ENCODE measurements around the gene CAMTA1. TPM values are rescaled to one million over a fixed set of nuclear protein-coding genes. Genes with fewer than 3 reads are reported as not detected.
A peak's percentile ranks its signal among the peaks of the same experiment; 100 is the strongest.

The CAMTA1 gene
- total RNA-seq, 1 donor from 2014 or later = 79.3 TPM

DNA sequence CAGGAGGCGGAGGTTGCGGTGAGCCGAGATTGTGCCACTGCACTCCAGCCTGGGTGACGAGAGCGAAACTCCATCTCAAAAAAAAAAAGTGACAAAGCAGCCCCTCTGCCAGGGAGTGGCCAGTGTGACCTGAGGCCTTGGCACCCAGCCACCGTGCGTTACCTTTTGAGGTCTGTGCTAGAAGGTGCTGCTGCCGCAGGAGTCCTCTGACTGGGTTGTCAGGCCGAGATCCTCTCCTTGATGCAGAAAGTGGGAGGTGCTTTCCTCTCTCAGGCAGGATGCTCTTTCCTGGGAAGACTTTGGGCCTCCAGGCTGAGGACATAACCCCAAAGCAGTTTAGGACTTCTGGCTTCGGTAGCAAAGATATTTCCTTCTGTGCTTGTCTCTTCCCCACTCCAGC is 705.3 kb downstream of the CAMTA1 start:
- no peak for DNase-seq (ENCODE audit: low read depth)

GRCh38 chr1:7491109-7491817 is 706.0 kb downstream of the CAMTA1 start:
- DNase-seq (ENCODE audit: low read depth) = peak; percentile 88

DNA sequence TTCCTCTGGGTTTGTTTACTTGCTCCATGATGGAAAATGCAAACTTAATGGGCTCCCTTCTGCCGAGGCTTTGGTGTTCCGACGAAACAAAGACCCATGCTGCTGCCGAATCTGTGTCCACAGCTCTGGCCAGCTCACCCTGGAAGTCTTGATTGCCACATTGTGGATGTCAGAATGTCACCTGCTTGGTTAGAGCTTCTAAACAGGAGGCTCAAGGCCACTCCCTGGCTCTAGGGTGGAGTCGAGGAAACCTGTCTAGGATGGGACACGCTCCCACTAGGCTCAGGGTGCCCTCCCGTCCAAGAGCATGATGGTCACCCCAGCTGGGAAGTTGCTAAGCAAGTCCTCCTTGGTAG is 706.5 kb downstream of the CAMTA1 start:
- no peak for DNase-seq (ENCODE audit: low read depth)

GRCh38 chr1:7493711-7494454 is 708.6 kb downstream of the CAMTA1 start:
- no peak for DNase-seq (ENCODE audit: low read depth)

DNA sequence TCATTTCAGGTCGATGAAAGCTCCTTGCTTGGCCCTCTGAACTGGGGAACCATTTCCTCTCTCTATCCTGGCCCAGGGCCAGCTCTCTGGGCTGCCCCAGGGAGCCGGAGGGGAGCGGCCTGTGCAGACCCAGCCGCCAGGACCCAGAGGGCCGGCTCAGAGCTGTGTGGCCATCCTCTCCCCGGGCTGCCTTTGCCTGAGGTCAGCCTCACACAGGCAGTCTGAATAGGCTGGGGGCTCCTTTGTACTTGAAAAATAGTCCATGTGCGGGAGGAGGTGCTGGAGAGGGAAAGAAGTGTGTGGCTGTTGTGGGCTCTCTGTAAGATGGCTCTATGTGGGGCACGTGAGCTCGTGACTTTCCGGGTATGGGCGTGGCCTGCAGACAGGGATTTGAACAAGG is 710.7 kb downstream of the CAMTA1 start:
- no peak for DNase-seq (ENCODE audit: low read depth)

DNA sequence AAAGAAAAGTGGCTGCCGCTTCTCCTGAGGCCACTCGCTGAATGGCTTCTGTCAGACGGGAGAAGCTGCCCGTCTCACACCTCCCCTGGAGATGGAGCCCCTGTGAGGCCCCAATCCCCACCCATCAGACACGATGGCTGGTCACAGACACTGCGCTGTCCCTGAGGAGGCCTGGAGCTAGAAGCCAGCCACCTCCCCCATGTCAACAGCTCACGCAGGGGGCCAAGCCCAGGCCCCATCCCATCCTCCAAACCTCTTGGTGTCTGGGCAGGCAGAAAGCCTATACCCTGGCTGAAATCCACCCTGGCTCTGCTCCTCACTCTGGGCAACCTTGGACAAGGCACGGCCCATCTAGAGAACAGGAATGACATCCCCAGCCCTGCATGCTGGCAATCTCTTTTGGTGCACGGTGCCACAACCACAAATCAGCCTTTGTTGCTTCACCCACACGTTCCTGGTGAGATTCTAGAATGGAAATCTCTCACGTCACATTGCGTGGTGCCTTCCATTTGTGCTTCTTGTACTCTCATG is 711.9 kb downstream of the CAMTA1 start:
- no peak for DNase-seq (ENCODE audit: low read depth)

DNA sequence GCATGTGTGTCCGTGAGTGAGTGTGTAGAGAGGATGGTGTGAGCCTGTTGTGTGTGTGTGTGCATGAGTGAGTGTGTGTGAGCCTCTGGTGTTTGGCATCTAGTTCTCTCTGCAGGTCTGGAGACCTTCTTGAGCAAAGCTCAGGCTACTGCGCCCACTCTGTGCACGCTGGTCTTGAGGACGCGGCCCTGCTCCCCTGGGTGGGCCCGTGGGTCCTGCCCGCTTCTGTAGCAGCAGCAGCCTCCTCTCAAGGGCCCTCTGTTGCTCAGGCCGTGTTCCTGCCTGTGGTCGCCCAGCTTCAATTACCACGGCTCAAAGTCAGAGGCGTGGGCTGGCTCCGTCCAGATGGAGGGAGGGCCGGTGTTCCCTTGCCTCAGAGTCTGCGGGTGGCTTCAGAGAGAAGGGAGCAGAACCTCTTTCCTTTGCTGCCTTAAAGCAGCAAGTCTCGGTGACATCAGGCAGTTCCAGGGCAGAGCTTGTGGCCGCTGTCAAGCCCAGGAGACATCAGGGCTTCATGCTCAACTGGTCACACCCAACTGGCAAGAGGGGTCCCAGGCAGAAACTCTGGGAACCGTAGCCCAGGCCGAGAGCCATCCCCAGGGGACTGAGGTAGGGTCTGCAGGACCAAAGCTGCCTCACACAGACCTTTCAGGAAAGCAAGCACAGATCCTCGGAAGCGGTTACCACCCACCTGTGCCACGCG is 715.3 kb downstream of the CAMTA1 start:
- no peak for DNase-seq (ENCODE audit: low read depth)

DNA sequence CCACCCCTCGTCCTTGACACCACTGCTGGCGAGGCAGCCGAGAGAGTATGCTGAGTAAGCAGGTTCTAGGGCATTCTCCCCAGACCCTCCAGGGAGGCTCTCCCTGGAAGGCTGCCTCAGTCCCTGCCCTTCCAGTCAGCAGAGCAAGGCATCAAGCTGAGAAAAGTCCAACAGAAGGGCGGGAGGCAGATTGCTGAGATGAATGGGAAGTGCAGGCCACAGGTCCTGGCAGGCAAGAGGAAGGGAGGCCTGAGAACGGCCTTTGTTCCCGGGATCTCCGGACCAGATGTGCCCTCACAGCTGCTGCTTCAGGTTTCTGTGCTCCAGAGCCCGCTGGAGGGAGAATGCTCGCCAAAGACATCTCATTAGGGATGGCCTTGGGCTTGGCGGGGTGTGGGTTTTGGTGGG is 715.8 kb downstream of the CAMTA1 start:
- DNase-seq (ENCODE audit: low read depth) = no peak

- no peak for DNase-seq (ENCODE audit: low read depth)
These were observed 716.7 kb downstream of the CAMTA1 start for GRCh38 chr1:7501723-7502603.

- DNase-seq (ENCODE audit: low read depth) = no peak
These were observed 718.6 kb downstream of the CAMTA1 start for GRCh38 chr1:7503691-7504437.

DNA sequence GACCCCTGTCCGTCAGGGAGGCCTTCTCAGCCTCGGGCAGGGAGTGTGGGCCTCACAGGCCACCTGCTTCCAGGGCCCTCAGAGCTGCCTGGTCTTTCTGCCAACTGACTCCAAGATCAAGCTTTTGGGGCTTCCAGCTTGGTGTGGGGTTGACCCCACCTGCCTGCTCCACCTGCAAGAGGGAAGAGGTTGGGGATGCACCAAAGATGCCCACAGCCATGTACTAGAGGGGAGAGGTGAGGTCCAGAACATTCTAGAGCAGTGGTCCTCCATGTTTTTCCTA is 719.1 kb downstream of the CAMTA1 start:
- DNase-seq (ENCODE audit: low read depth) = no peak

GRCh38 chr1:7505094-7505770 is 720.0 kb downstream of the CAMTA1 start:
- no peak for DNase-seq (ENCODE audit: low read depth)

DNA sequence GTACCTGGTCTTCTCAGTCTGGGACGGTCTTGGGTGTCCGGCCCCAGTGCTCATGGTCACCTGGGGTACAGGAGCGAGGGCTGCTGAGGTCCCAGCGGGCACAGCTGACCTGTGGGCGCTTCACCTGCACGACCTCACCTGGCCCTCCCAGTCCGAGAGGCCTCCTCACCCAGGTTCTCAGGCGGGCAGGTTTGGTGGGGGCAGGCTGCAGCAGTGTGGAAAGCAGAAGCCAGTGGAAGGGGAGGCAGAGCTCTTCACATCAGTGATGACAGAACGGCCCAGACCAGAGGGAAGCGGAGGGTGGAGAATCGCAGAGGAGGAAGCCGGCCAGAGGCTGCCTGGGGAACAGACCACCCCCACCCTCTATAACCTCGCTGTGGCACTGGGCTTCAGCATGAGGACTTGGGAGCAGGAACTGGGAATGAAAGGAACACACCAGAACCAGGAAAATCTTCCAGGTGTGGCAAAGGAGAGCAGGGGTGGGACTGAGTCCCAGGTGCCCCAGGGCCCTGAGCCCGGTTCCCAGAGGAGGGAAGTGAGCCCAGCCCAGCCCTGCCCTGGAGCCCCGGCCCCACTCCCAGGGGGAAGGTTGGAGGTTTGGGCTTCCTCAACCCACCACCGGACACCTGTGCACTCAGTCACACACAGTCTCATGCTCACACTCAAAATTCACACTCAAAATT is 720.7 kb downstream of the CAMTA1 start:
- no peak for DNase-seq (ENCODE audit: low read depth)

DNA sequence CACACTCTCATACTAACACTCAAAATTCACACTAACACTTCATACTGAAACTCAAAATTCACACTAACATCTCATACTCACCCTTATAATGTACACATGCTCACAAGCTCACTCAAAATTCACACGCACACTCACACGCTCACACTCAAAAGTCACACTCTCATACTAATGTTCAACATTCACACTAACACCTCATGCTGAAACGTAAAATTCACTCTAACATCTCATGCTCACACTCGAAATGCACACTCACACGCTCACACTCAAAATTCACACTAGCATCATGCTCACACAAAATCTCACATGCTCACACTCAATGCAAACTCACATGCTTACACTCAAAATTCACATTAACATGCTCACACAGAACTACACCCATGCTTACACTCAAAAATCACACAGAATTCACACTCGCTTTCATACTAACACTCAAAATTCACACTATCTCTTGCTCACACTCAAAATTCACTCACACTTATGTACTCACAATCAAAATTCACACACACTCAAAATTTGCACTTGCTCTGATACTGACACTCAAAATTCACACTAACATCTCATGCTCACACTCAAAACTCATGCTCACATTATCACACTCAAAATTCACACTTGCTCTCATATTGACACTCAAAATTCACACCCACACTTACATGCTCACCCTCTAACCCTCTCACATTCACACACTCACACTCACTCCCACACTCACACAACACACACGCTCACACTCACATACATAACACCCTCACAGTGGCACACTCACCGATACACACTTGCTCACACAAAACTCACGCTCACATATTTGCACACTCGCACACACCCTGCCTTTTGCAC is 721.4 kb downstream of the CAMTA1 start:
- no peak for DNase-seq (ENCODE audit: low read depth)

DNA sequence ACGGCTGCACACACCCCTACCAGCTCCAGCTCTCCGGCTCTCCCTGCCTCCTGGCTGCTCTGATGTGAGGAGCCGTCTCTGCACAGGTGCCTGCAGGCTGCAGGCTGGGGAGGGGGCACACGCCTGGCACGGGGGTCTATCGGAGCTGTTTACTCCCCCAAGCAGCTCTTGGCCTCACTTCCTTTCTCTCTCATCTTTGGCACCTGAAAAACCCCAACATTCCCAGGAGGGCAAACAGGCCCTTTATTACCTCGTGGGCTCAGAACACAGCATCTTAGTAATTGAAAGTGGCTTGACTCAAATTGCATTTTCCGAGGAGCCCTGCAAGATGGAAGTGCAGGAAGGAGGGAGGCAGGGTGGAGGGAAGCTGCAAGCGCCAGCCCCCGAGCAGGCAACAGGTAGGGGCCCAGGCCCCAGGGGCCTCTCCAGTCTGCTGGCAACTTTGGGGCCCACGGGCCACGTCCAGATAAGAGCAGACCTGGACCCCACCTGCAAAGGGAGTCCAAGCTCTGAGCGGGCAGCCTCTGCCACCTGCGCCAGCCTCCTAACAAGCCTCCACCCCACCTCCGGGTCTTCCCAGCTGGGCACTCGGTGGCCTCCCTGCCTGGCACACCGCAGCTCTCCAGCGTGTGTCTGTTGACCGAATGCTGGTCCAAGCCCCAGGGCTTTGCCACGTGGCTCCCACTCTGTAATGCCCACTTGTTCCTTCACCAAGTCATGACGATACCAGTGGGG is 722.2 kb downstream of the CAMTA1 start:
- no peak for DNase-seq (ENCODE audit: low read depth)

DNA sequence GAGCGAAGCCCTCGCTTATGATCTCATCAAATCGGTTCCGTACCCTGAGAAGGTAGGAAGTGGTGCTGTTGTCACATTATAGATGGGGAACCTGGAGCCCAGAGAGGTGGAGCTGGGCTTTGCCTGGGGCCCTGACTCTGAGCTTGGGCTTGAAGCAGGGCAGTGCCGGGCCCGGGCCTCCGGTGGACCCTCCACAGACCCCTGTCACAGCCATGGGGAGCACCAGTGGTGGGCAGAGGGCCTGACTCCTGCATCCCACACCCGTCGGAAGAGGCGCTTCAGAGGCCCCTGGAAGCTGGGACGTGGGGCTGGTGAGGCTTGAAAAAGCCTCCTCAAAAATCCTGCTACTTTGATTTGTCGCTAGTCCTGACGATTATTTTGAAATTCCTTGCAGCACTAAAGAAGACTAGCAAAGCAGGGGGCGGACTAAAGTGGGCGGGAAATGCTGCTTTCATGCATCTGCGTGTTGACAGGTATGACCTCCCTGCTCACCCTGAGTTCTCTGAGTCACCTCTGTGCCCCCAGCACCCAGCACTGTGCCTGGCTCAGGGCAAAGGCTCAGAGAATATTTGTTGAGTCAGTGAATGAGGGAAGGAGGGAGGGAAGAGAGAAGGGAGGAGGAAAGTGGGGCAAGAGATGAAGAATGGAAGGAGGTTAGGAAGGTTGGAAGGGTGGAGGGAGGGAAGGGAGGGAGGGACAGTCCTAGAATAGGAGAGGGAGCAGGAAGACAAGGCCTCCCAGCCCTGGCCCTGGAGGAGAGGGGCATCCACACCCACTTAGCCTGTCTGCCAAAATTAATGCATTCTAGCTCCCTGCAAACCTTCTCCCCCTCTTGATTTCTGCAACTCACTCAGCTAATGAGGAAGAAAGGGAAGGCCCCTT is 723.0 kb downstream of the CAMTA1 start:
- DNase-seq (ENCODE audit: low read depth) = peak; percentile 37

GRCh38 chr1:7508934-7509519 is 723.8 kb downstream of the CAMTA1 start:
- DNase-seq (ENCODE audit: low read depth) = no peak
